Loucy (cell line): ENCODE data around the gene STIM1.

ENCODE experiments used
- H2AFZ ChIP-seq: fragments of 200-600 bp; sonication (generic); 2 replicates; pipeline ENCODE4 v1.6.0; 2016; ENCODE audit warnings: antibody characterized with exemption, mild to moderate bottlenecking, low read length, moderate library complexity
- H3F3A ChIP-seq: fragments of 200-600 bp; 2 replicates; pipeline ENCODE4 v1.6.0; 2016; ENCODE audit warnings: antibody characterized with exemption, low read depth, mild to moderate bottlenecking
- H3K27me3 ChIP-seq: fragments of 200-600 bp; sonication (generic); 2 replicates; pipeline ENCODE4 v1.6.1; 2014; ENCODE audit warnings: low read length, mild to moderate bottlenecking; ENCODE audit not compliant: insufficient read depth, poor library complexity, severe bottlenecking
- H3K36me3 ChIP-seq: fragments of 200-600 bp; sonication (generic); 2 replicates; pipeline ENCODE4 v1.6.1; 2016; ENCODE audit warnings: low read length; ENCODE audit not compliant: insufficient read depth
- H3K4me1 ChIP-seq: fragments of 200-600 bp; sonication (generic); 2 replicates; pipeline ENCODE4 v1.5.1; 2014; ENCODE audit warnings: low read length, mild to moderate bottlenecking; ENCODE audit not compliant: insufficient read depth, poor library complexity, severe bottlenecking
- H3K4me2 ChIP-seq: fragments of 200-600 bp; sonication (generic); 2 replicates; pipeline ENCODE4 v1.6.0; 2014; ENCODE audit warnings: antibody characterized with exemption, low read length, low read depth, mild to moderate bottlenecking; ENCODE audit not compliant: poor library complexity, severe bottlenecking
- H3K4me3 ChIP-seq: fragments of 200-600 bp; sonication (generic); 2 replicates; pipeline ENCODE4 v1.5.1; 2014; ENCODE audit warnings: low read length, mild to moderate bottlenecking, mixed read lengths; ENCODE audit not compliant: poor library complexity, severe bottlenecking
- H3K79me2 ChIP-seq: fragments of 200-600 bp; sonication (generic); 2 replicates; pipeline ENCODE4 v1.6.1; 2014; ENCODE audit warnings: low read length; ENCODE audit not compliant: insufficient read depth
- H3K9ac ChIP-seq: fragments of 200-600 bp; sonication (generic); 2 replicates; pipeline ENCODE4 v1.6.0; 2014; ENCODE audit warnings: mild to moderate bottlenecking, low read depth, low read length, moderate library complexity; ENCODE audit not compliant: poor library complexity, severe bottlenecking
- H3K9me2 ChIP-seq: fragments of 200-600 bp; sonication (generic); replicated peaks from 2 replicates; pipeline ENCODE4 v1.6.1; 2016; ENCODE audit warnings: low read depth, low read length, mixed read lengths
- H3K9me3 ChIP-seq: fragments of 200-600 bp; sonication (generic); 2 replicates; pipeline ENCODE4 v1.6.1; 2014; ENCODE audit warnings: mild to moderate bottlenecking, antibody characterized with exemption, low read length, low read depth; ENCODE audit not compliant: insufficient read depth
- H4K20me1 ChIP-seq: fragments of 200-600 bp; sonication (generic); 2 replicates; pipeline ENCODE4 v1.6.0; 2014; ENCODE audit warnings: antibody characterized with exemption, low read length, mild to moderate bottlenecking; ENCODE audit not compliant: insufficient read depth, poor library complexity, severe bottlenecking
- CTCF ChIP-seq: fragments of 200-600 bp; sonication (generic); conservative IDR thresholded peaks from 2 replicates; pipeline ENCODE4 v1.5.1; 2014; ENCODE audit warnings: mild to moderate bottlenecking, antibody characterized with exemption, low read length
- EZH2phosphoT487 ChIP-seq: fragments of 200-600 bp; IDR thresholded peaks from 2 replicates; pipeline ENCODE4 v1.6.1; 2018; ENCODE audit warnings: antibody characterized with exemption, mild to moderate bottlenecking, moderate library complexity, borderline replicate concordance

STIM1 gene

DNA sequence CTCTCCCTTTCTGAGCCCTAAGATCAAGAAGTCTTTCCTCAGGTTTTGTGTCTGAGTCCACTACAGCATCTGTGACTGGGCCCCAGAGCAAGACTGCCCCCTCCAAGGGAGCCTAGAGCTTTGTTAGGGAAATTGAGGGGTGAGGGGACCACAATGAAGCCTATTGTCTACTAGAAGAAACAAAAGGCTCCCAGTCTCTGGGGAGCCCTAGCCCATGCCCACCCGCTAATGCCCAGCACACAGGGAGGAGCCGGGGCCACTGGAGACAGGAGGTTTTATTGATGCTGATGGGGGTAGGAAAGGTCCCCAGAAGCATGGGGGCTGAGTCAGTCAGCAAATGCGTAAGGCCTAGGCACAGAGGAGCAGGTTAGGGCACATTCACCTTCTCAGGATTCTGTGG lies 28.7 kb upstream of the STIM1 start:
- Histone ChIP-seq H3F3A (no peaks in the 10 kb centered on the region), H3K4me2 (no peak overlapping the region), H4K20me1 (peaks cover 26% of the 10 kb centered on the region), H3K9me2 (no peaks in the 10 kb centered on the region), H3K9ac (no peak overlapping the region), H3K79me2 (peaks cover 29% of the 10 kb centered on the region), H2AFZ (no peak overlapping the region), H3K4me1 (peaks cover 12% of the 10 kb centered on the region), H3K4me3 (no peak overlapping the region), H3K9me3 (no peaks in the 10 kb centered on the region), H3K36me3 (peaks cover 40% of the 10 kb centered on the region; the same call in 1 of the 2 replicates), H3K27me3 (no peaks in the 10 kb centered on the region)
- no peak for TF ChIP-seq EZH2phosphoT487
- TF ChIP-seq CTCF, result no peak

GRCh38 chr11:3827434-3828186 lies 27.9 kb upstream of the STIM1 start:
- H3K4me1 ChIP-seq, result peaks cover 21% of the 10 kb centered on the region
- peaks cover 40% of the 10 kb centered on the region; the same call in 1 of the 2 replicates for H3K36me3 ChIP-seq
- no peak for TF ChIP-seq EZH2phosphoT487
- no peak for TF ChIP-seq CTCF
- H3K9me2 ChIP-seq, result no peaks in the 10 kb centered on the region
- no peaks in the 10 kb centered on the region for H3F3A ChIP-seq
- H4K20me1 ChIP-seq, result peaks cover 35% of the 10 kb centered on the region
- H3K9me3 ChIP-seq, result no peaks in the 10 kb centered on the region
- no peak overlapping the region for H3K4me2 ChIP-seq
- H3K9ac ChIP-seq, result no peak overlapping the region
- peaks cover 38% of the 10 kb centered on the region for H3K79me2 ChIP-seq
- H3K4me3 ChIP-seq, result no peak overlapping the region
- no peaks in the 10 kb centered on the region for H3K27me3 ChIP-seq
- H2AFZ ChIP-seq, result no peak overlapping the region

GRCh38 chr11:3830088-3830487 lies 25.4 kb upstream of the STIM1 start:
- Histone ChIP-seq H3K9me3 (no peaks in the 10 kb centered on the region), H2AFZ (no peak overlapping the region), H3K4me1 (peaks cover 46% of the 10 kb centered on the region), H3K27me3 (no peaks in the 10 kb centered on the region), H3K9me2 (no peaks in the 10 kb centered on the region), H3K36me3 (peaks cover 40% of the 10 kb centered on the region; the same call in 1 of the 2 replicates), H3K79me2 (peaks cover 63% of the 10 kb centered on the region), H3F3A (no peaks in the 10 kb centered on the region), H3K9ac (no peak overlapping the region), H4K20me1 (peaks cover 56% of the 10 kb centered on the region), H3K4me2 (no peak overlapping the region), H3K4me3 (no peak overlapping the region)
- TF ChIP-seq EZH2phosphoT487, result no peak
- TF ChIP-seq CTCF, result no peak
